ENCODE results near the gene FOSL1.

FOSL1 gene

GRCh38 chr11:65880844-65881421 lies 19.3 kb downstream of the FOSL1 start:
- no peak for DNase-seq

DNA sequence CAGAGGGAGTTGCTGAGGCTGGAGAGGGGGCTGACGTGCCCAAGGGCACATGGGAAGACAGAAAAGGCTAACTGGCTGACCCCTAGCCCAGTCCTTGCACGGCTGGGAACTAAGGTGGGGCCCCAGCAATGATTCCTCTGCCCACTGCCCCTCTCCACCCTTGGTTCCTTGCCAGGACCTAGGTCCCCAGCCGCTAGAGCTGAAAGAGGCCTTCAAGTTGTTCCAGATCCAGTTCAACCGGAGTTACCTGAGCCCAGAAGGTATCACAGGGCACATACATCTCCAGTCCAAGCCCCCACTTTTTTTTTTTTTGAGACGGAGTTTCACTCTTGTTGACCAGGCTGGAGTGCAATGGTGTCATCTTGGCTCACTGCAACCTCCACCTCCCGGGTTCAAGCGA lies 20.2 kb downstream of the FOSL1 start:
- no peak for DNase-seq

DNA sequence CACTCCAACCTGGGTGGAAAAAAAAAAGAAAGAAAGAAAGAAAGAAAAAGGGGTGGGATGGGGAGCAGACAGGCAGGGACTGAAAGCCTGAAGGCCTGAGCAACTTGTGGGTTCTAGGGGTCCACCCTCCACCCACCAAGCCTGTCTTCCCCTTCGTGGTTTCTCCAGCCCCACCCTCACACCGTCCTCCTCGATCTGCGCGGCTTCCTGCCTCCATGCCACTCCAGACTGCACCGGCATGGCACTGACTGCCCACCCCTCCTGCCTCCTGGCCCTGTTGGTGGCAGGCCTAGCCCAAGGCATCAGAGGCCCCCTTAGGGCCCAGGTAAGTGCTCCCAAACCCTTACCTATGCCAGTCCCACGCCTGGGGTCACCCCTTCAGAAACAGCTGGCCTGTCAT lies 20.6 kb downstream of the FOSL1 start, which contains the start of gene CTSW:
TSS of gene CTSW (plus strand) at position 221 of the 400 bp plus-strand sequence. CDS start at position 239, 18 bp downstream.
- no peak for DNase-seq

DNA sequence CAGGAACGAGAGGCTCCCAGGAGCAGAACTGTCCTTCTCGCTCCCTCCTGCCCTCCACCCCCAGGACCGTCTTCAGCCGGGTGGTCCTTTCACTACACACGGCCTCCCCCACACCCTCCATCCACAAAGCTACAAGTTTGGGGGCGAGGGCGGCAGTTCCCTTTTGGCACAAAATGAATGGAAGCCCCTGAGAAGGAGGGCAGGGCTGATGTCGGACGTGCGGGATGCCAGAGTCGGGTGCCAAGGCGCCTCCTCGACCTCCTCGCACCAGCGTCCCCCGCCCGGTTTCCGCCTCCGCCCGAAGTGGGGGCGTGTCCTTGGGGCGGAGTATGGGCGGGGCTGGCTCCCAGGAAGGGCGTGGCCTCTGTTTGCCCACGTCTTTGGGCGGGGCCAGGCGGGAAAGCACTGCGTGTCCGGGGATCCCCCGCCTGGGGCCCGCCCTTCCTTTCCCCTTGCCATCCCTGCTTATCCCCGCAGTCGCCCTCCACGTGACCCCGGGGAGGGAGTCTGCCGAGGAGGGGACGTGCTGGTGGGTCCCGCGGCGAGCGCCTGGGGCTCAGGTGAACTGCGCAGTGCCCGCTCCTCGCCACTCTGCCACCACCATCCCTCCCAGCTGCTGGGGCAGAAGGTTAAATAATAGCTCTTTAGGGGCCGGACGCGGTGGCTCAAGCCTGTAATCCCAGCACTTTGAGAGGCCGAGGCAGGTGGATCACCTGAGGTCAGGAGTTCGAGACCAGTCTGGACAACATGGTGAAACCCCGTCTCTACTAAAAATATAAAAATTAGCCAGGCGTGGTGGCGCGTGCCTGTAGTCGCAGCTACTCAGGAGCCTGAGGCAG lies 26.7 kb downstream of the FOSL1 start:
- DNase-seq: peak; percentile 82

DNA sequence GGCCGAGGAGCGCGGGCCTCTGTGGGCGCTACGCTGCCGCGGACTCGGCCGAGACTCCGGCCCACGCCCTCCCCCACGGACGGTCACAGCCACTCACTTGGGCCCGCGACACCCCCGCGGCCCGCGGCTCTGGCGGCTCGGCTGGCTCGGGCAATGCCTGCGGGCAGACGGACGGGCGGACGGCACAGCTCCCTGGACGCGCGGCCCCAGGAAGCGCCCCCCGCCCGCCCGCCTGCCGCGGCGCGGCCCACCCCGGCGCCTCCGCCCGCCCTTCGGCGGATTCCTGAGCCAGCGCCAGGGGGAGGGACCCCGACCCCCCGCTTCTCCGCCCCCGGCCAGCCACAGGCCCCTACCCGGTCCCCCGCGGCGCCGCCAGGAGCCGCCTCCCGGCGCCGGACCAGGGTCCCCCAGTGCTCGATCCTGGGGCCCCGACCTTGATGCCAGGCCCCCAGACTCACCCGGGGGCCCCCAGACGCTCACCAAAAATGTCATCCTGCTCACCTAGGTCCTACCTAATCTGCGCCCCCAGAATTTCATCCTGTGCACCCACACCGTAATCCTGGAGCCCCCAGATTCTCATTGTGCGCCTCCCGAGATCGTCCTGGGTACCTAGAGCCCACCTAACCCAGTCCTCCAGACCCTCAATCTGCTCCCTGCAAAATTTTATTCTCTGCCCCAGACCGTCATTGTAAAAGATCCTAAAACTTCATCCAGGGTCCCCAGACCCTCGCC lies 27.4 kb downstream of the FOSL1 start, which contains the start of gene EFEMP2:
TSS of gene EFEMP2 (minus strand) at position 215 of the 732 bp plus-strand sequence. CDS start 446 bp downstream, outside the sequence.
- no peak for DNase-seq

DNA sequence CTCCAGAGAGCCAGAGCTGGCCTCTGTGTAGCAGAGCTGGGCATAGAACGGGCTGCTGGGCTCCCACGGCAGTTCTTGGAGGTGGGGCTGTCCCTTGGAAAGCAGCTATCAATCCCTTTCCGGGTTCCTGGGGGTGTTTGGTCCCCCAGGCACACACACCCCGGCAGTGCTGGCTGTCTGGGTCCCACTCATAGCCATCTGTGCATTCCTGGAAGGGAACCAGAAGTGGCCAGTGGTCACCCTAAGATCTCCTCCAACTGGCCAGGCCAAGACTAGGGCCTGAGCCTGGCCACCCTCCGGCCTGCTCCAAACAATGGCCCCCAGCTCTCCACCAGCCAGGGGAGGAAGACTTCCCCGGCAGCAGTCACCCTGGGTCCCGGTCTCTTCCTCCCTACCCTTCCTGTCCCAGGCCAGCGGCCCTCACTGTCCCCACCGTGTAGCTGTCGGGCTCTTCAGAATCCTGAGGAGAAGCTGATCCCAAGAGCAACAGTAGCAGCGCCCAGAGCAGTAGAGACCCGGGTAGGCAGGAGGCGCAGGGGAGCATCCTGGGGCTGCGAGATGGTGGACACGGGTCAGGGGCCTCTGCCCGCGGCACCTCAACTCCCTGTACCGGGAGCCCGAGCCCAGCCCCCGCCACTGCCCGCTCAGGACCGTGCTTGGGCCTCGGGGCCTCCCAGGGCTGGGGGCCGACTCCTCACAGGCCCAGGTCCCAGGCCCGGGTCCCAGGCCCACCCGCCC lies 28.2 kb downstream of the FOSL1 start:
- no peak for DNase-seq

DNA sequence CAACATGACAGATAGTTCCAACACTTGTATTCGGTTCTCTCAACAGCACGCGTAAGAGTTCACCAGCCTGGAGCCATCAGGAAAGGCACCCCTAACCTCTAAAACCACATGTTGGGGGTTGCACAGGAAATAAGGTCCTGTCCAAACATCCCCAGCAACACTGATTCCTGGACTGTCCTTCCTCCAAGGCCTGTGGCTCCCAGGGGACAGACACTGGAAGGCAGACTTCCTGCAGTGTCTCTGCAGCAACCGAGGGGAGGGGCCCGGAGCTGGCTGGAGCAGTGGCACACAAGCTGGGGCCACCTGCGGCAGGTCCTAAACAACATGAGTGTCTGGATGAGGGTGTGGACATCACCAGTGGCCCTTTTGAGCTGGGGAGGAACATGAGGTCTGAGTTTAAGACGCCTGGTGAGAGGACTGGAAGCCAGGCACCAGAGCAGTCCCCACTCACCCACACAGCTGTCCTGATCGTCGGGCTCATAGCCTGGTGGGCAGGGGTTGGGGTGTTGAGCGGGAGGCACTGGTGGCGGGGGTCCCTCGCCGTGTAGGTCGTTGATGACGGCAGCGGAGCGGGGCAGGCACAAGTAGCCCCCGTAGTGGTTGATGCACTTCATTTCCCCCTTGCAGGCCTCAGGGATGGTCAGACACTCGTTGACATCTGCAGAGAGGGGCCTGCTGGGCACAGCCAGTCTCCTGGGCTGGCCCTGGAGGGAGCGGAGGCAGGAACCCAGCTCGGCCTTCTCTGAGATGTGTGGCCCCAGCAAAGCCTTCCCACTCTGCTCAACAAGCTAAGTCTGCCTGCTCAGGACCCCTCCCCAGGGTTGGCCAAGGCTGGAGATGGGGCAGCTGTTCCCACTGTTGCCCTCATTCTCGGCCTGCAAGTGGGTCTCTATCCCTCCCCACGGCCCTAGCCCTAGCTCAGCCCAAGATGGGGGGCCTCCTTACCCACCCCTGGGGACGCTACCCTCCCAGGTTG lies 29.2 kb downstream of the FOSL1 start:
- no peak for DNase-seq

DNA sequence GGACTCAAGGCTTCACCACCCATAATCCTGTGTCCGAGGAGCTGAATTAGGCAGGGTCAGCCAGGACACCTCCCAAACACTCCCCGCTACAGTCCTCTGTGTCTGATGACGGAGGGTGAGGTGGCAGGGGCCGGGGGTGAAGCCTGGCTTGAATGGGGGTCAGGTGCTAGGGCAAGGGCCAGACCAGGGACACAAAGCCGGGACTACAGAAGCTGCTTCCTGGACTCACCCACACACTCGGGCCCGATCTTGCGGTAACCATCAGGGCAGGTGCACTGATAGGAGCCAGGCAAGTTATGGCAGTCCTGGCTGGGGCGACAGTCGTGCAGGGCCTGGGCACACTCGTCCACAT lies 29.9 kb downstream of the FOSL1 start:
- no peak for DNase-seq

DNA sequence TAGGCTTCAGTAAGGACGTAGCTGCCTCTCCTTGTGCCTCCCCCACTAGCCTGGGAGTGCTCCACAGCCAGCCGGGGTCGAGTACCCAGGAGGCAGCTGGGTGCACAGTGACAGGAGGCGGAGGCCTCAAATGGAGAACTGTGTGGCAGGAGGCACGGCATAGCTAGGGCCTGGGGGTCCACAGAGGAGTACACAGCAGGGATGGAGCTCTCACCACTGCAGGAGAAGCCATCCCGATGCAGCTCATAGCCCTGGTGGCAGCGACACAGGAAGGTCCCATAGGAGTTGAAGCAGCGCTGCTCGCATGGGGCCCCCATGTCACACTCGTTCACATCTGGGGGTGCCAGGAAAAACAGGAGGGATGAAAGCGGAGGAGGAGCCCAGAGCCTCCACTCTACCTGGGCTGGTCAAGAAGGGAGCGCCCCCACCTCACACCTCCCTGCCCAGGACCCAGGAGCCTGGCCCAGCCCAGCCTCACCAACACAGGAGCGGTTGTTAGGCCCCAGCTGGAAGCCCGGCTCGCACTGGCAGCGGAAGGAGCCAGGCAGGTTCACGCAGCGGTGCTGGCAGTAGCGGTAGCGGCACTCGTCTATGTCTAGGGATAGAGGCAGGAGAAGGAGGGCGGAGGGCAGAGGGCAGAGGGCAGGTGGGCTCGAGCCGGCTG lies 30.4 kb downstream of the FOSL1 start:
- DNase-seq: no peak

DNA sequence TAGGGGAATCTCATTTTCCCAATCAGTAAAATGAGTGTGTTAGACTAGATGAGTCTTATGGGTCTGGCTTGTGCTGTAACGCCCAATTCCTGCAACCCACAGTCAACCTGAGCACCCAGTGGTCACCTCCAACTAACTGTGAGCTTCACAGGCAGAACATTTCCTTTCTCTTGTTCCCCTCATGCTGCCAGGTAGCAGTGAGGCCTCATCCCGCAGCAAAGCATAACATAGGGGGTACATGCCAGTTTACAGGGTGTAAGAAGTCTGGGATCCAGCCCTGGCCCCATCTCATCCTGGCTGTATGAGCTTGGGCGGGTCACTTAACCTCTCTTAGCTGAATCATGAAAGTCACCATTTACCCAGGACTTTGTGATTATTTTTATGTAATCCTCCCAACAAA lies 31.3 kb downstream of the FOSL1 start:
- no peak for DNase-seq

DNA sequence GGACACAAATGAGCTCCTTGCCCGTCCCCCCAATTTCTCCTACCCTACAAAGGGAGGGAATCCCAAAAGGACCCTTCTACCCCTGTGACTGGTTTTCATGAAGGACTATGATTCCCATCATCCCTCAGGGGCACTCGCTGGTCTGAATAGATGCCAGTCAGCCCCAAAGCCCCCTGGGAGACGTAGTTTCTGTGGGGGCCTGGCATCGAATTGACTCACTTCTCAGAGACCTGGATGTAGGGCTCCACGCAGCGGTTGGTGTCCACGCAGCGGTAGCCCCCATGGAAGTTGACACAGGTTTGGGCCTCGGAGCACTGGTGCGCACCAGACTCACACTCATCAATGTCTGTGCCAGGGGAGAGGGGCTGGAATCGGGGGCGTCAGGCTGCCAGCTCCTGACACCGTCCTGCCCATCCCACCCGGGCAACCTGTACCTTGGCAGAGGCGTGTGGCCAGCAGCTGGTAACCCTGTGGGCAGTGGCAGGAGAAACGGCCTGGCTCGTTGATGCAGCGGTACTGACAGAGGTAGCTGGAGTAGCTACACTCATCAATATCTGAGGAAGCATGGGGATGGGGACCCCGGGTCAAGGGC lies 32.0 kb downstream of the FOSL1 start:
- DNase-seq: no peak

DNA sequence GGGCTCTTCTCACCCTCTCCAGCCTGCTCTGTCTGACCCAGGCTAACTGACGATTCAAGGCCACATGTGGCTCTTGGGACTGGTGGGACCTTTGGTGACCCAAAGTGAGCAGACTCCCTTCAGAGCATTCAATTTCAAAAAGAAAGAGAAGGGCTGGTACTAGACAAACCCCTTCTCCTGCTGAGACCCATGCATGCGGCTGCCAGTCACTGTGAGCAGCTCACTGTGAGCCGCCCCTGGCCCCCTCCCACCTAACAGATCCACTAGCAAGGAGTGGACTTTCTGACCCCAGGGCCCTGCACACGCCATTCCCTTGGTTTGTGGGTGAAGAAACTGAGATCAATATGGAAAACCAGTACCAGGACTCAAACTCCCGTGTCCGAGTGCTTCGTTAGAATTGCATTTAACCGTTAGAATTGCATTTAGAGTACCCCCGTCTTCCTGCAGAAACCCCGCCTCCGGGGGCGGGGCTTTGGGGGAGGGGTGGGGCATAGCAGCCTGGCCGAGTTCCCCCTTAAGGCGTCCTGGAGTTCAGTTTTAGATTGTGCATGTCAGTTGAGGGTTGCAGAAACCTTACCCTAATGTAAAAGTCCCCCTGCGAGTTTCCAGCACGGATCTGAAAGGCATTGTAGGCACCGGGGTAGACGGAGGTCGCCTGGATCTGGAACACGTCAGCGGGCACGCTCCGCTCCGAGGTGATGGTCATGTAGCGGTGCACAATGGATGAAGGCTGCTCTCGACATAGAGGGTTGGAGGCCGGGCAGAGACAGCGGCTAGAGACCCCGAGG lies 32.7 kb downstream of the FOSL1 start:
- DNase-seq: no peak

- DNase-seq: no peak
Measured at GRCh38 chr11:65866509-65867283, 33.5 kb downstream of the FOSL1 start.

DNA sequence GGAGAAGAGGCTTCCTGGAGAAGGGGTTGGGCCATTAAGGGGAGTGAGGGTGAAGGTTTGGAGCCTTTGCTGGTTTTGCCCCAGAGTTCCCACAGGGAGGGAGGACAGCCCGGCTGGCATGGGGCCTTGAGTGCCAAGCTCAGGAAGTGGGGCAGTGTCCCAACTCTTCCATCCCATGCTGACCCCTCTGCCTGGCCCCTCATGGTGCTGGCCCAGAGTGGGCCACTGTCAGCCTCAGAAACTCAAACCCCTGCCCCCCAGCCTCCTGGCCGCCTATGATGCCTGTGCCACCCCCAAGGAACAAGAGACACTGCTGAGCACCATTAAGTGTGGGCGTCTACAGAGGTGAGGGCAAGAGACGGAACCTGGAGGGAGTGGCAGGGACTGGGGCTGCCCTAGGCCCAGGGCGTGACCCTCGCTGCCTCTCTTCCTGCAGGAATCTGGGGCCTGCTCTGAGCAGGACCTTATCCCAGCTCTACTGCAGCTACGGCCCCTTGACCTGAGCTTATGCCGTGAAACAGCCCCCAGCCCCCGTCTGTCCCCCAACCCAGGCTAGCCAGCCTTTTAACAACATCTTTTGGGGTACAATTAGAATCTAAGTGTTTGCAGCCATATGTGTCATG lies 34.5 kb downstream of the FOSL1 start:
- no peak for DNase-seq

DNA sequence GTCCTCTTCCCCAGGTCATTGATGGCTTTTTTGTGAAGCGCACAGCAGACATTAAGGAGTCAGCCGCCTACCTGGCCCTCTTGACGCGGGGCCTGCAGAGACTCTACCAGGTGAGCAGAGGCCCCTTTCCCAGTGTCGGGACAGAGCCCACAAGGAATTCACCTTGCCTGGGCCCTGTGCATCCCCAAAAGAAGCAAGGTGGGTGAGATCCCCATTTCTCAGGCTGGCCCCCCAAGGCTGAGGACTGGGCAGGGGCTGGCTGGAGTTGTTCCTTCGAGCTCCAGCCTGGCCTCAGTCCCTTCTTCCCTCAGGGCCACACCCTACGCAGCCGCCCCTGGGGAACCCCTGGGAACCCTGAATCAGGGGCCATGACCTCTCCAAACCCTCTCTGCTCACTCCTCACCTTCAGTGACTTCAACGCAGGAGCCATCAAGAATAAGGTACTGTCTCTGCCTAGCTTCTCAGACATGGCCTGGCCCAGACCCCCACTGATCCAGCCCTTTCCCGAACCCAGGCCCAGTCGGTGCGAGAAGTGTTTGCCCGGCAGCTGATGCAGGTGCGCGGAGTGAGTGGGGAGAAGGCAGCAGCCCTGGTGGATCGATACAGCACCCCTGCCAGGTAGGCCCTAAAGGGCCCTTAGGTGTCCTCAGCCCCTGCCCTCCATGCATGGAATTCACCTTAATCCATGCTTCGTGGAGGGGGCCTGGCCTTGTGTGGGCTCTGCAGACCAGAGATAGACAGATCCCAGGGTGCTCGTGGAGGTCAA lies 35.3 kb downstream of the FOSL1 start:
- no peak for DNase-seq

DNA sequence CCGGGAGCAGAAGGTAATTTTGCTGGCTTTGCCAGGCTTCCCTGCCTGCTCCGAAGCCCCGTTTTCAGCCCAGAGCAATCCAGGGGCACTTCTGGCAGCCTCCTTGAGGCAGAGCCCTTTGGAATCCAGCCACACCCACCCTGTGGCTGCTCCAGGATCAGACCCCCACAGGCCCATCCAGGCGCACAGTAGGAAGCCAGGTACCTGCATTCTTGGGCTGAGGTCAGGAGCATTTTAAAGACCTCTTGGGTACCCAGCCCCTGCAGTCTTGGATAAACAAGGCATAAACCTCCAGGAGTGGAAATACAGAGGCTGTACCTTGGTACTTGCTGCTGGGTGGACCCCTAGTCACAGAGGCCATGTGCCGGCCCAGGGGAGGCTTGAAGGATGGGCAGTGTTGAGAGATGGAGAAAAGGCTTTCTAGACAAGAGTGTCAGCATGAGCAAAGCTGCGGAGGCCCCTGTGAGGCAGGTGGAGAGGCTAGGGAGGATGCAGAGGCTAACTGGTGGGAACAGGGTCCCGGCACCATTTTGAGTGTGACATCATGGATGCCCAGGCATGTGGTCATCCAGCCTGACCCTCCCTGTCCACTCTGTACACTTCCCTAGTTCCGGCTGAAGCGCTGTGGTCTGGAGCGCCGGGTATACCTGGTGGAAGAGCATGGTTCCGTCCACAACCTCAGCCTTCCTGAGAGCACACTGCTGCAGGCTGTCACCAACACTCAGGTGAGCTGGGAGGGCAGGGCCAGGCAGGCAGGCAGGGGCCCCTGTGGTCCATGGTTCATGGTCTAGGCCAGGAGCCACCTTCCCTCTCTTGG lies 36.1 kb downstream of the FOSL1 start:
- DNase-seq: no peak

Measured in NCI-H1092 treated with DMSO at 0.1 percent for 48 hours (cell line).